Suprapubic skin (tissue), 4 donors: ENCODE results near the gene TIMM13.
"Not testable (repeated sequence)": the region's sequence is repeated elsewhere in the genome, so short reads cannot be mapped to it uniquely, and the experiment has no call there.

Source experiments
- CTCF ChIP-seq, 2 donors: fragments of 200-600 bp in 1 of 2; fragments of 450-650 bp in 1 of 2; sonication (generic) in 1 of 2; IDR thresholded peaks; one replicate each; pipeline ENCODE4 v1.5.1; 2016 to 2019; ENCODE audit warnings: antibody characterized with exemption in 2 of 2, mild to moderate bottlenecking in 1 of 2, moderate library complexity in 1 of 2
- EP300 ChIP-seq: sonication (generic); formaldehyde crosslinking; IDR thresholded peaks from one replicate; pipeline ENCODE4 v1.6.1; 2017; ENCODE audit warnings: antibody characterized with exemption
- POLR2A ChIP-seq, 2 donors: fragments of 450-650 bp; IDR thresholded peaks; one replicate each; pipeline ENCODE4 v1.6.1; 2017; ENCODE audit warnings: antibody characterized with exemption in 2 of 2, mild to moderate bottlenecking in 2 of 2, moderate library complexity in 2 of 2
- POLR2AphosphoS5 ChIP-seq, 3 donors: sonication (generic); formaldehyde crosslinking; IDR thresholded peaks; one replicate each; pipeline ENCODE4 v1.6.1; 2017; ENCODE audit warnings: antibody characterized with exemption in 3 of 3

DNA sequence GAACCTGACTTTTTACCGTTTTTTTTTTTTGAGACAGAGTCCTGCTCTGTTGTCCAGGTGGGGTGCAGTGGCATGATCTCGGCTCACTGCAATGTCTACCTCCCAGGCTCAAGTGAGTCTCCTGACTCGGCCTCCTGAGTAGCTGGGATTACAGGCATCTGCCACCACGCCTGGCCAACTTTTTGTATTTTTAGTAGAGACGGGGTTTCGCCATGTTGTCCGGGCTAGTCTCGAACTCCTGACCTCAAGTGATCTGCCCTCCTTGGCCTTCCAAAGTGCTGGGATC, 42.5 kb upstream of the TIMM13 start:
- TF ChIP-seq CTCF (IDR thresholded peaks at IDR 0.05); POLR2AphosphoS5 (IDR thresholded peaks at IDR 0.05); EP300; POLR2A (IDR thresholded peaks at IDR 0.05): not testable (repeated sequence)
